NCI-H2196 (cell line): ENCODE results near the gene DIS3L2.
"Not testable (repeated sequence)": the region's sequence is repeated elsewhere in the genome, so short reads cannot be mapped to it uniquely, and the experiment has no call there.

Source experiments
- DNase-seq: peaks from one replicate; lab custom pipeline; 2025; ENCODE audit not compliant: unreplicated experiment; lab: John Stamatoyannopoulos, UW

The DIS3L2 gene

GRCh38 chr2:232328516-232329460 lies 367.3 kb downstream of the DIS3L2 start:
- DNase-seq = no peak

- DNase-seq = no peak
Measured at GRCh38 chr2:232329716-232330067, 368.2 kb downstream of the DIS3L2 start.

GRCh38 chr2:232330068-232330999 lies 368.8 kb downstream of the DIS3L2 start:
- no peak for DNase-seq

GRCh38 chr2:232331061-232331460 lies 369.5 kb downstream of the DIS3L2 start:
- not testable (repeated sequence) for DNase-seq

GRCh38 chr2:232331641-232332040 lies 370.1 kb downstream of the DIS3L2 start:
- DNase-seq = not testable (repeated sequence)

- not testable (repeated sequence) for DNase-seq
Measured at GRCh38 chr2:232332244-232332939, 370.9 kb downstream of the DIS3L2 start.

GRCh38 chr2:232332940-232333259 lies 371.4 kb downstream of the DIS3L2 start:
- no peak for DNase-seq

GRCh38 chr2:232333361-232334135 lies 372.0 kb downstream of the DIS3L2 start:
- DNase-seq = no peak

- DNase-seq = not testable (repeated sequence)
Measured at GRCh38 chr2:232334136-232334884, 372.8 kb downstream of the DIS3L2 start.

- not testable (repeated sequence) for DNase-seq
Measured at GRCh38 chr2:232334885-232335205, 373.3 kb downstream of the DIS3L2 start.

- not testable (repeated sequence) for DNase-seq
Measured at GRCh38 chr2:232335206-232335858, 373.8 kb downstream of the DIS3L2 start.

GRCh38 chr2:232335859-232336215 lies 374.3 kb downstream of the DIS3L2 start:
- no peak for DNase-seq

GRCh38 chr2:232336241-232336736 lies 374.8 kb downstream of the DIS3L2 start:
- no peak for DNase-seq

- no peak for DNase-seq
Measured at GRCh38 chr2:232336981-232337720, 375.6 kb downstream of the DIS3L2 start.

GRCh38 chr2:232338094-232338758 lies 376.7 kb downstream of the DIS3L2 start:
- not testable (repeated sequence) for DNase-seq

- DNase-seq = no peak
Measured at GRCh38 chr2:232338759-232339106, 377.2 kb downstream of the DIS3L2 start.

- no peak for DNase-seq
Measured at GRCh38 chr2:232339121-232340081, 377.9 kb downstream of the DIS3L2 start.
